Right lobe of liver (tissue), 4 donors: ENCODE measurements around the gene MYLK2.

Experiments used
- POLR2A ChIP-seq: fragments of 450-650 bp; IDR thresholded peaks from one replicate; pipeline ENCODE4 v1.6.1; 2017; ENCODE audit warnings: antibody characterized with exemption, mild to moderate bottlenecking
- TF ChIP-seq, protein P1 (sequence below), 4 donors: fragments of 200-600 bp in 3 of 4; fragments of 450-650 bp in 1 of 4; IDR thresholded peaks; one replicate each; pipeline versions ENCODE4 v1.5.1 to v1.8.0; 2016 to 2022; ENCODE audit warnings: antibody characterized with exemption in 4 of 4, mild to moderate bottlenecking in 2 of 4
- donor health status: DM: no; HTN: no; CAD: no.
- donor health status: DM: no; HTN: no; CAD: no.
- donor health status: DM: no; HTN: yes; CAD: no.

DNA sequence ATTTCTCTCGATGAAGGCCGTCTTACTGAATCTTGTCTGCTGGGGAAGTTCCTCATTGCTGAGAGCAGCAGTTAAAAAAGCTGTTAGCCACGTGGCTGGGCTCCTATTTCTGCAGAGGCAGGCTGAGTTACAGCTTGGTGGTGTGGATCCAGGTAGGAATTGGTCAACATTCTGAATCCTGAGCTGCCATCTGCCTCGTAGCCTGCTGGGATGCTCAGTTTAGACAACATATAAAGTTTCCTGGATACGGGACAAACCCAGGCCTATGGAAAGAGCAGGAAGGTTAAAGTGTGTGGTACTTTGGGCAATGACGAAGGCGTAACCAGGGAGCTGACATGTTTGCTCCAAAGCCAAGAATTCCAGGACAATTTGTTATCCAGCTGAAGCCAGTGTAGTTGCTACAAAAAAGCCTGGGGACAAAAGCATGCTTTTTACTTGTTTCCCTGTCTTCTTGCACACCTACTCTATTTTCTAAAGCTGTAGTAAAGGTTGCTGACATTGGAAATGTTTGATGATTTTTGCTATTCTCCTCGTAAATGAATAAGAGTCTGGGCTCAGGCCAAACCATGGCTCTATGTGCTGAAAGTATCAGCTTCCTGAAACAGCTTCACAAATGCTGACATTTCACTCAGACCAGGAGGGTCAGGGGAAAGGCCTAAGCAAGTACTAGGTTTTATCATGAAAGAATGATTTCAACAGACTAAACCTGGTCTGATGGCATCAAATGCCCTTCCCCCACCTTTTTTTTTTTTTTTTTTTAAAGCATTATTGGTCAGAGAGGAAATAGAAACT is 12.4 kb upstream of the MYLK2 start:
- TF ChIP-seq, protein P1, sequence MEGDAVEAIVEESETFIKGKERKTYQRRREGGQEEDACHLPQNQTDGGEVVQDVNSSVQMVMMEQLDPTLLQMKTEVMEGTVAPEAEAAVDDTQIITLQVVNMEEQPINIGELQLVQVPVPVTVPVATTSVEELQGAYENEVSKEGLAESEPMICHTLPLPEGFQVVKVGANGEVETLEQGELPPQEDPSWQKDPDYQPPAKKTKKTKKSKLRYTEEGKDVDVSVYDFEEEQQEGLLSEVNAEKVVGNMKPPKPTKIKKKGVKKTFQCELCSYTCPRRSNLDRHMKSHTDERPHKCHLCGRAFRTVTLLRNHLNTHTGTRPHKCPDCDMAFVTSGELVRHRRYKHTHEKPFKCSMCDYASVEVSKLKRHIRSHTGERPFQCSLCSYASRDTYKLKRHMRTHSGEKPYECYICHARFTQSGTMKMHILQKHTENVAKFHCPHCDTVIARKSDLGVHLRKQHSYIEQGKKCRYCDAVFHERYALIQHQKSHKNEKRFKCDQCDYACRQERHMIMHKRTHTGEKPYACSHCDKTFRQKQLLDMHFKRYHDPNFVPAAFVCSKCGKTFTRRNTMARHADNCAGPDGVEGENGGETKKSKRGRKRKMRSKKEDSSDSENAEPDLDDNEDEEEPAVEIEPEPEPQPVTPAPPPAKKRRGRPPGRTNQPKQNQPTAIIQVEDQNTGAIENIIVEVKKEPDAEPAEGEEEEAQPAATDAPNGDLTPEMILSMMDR (IDR thresholded peaks at IDR 0.05) = no peak
- no peak for TF ChIP-seq POLR2A
